ENCODE measurements around the gene PROSER2.

Gene PROSER2

DNA sequence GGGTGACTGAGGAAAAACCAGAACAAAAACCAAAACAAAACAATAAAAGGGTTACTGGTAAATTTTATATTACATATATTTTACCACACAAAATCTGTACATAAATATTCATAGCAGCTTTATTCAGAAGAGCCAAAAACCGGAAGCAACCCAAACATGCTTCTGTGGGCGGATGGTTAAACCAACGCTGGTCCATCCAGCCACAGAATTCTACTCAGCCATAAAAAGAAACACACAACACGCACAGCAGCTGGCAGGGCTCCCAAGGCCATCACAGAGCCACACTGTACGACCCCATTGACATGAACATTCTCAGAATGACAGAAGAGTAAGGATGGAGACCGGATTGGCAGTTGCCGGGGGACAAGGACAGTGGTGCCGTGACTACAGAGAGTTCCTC is 83.6 kb downstream of the PROSER2 start:
- DNase-seq: no peak

GRCh38 chr10:11907914-11908313 is 84.8 kb downstream of the PROSER2 start:
- DNase-seq: no peak

GRCh38 chr10:11908536-11908935 is 85.4 kb downstream of the PROSER2 start:
- no peak for DNase-seq

GRCh38 chr10:11908991-11909390 is 85.8 kb downstream of the PROSER2 start:
- no peak for DNase-seq

DNA sequence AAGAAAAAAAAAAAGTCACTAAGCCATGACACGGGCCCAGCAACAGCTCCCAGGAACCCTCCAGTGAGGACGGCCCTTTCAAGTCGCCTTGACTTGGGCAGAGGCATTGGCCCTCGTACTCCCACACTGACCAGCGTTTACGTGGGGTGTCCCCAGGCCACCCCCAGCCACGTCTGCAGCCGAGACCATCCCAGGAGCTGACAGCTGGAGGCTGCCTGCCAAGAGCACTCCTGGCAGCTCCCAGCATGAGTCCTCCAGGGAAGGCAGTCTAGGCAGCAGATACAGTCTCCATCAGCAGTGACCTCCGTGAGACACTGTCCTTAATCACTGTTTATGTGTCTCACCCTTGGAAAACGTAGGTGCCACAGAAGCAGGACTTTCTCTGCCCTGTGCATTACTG is 86.5 kb downstream of the PROSER2 start:
- no peak for DNase-seq

DNA sequence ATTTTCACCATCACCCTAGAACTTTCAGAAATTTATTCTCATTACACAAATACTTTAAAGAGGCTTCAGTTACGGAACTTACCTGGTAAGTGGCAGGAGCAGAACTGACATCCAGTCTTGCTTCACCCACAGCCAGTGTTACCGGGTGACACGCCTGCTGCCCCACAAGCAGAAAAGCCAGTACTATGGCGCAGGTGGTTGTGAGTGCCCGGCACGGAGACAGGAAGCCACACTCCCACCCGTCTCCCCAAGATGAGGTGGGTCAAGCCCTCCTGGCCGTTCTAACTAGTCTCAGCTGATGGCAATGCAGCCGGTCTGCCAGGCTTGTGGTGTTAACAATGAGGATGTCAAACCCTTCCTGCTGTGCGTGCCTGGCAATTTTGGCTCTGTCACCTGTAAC is 86.9 kb downstream of the PROSER2 start:
- no peak for DNase-seq

- DNase-seq: no peak
These were observed 90.0 kb downstream of the PROSER2 start for GRCh38 chr10:11913079-11913641.

DNA sequence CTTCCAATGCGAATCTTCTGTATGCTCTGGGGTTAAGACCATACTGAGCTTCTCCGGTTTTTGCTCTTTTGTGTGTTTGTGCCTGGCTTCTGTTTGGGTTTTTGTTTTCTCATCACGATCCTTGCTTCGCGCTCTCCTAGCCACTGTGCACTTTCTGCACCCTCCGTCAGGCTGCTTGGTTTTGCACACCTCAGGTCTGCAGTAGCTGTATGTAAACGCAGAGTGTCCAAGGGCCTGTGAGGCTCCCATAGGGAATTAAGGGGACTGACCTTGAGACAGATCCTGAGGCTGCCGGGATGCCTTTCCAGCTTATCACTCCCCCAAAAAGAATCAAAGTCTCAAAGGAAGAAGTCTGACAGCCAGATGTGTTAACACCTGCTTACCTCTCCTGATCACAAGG is 95.2 kb downstream of the PROSER2 start:
- DNase-seq: no peak

GRCh38 chr10:11919271-11919670 is 96.1 kb downstream of the PROSER2 start:
- DNase-seq: no peak

All from amygdala (tissue), 56 donors.